GM23338 (cell line): ENCODE results near the gene ZFHX3. TPM values are rescaled to one million over a fixed set of nuclear protein-coding genes. Genes with fewer than 3 reads are reported as not detected.

Experiments
- ATAC-seq: fragments of 200-7000 bp; cut with Tn5 transposase; 3 replicates; pipeline ENCODE4 v1.9.1; 2020
- DNase-seq: peaks from one replicate; pipeline ENCODE4 v3.0.0-alpha.2; 2015; ENCODE audit warnings: low spot score
- H2AFZ ChIP-seq: fragments of 200-600 bp; sonication (generic); 2 replicates; pipeline ENCODE4 v1.8.0; 2016; ENCODE audit warnings: antibody characterized with exemption, mild to moderate bottlenecking, moderate library complexity
- H3F3A ChIP-seq: fragments of 200-600 bp; sonication (generic); replicated peaks from 2 replicates; pipeline ENCODE4 v1.8.0; 2017; ENCODE audit warnings: antibody characterized with exemption, mixed run types, low read depth
- H3K27ac ChIP-seq: fragments of 200-600 bp; sonication (generic); 2 replicates; pipeline ENCODE4 v1.6.1; 2016; ENCODE audit warnings: low read depth
- H3K27me3 ChIP-seq: fragments of 200-600 bp; sonication (generic); 2 replicates; pipeline ENCODE4 v1.8.0; 2016; ENCODE audit warnings: mild to moderate bottlenecking, mixed run types, moderate library complexity; ENCODE audit not compliant: insufficient read depth
- H3K36me3 ChIP-seq: fragments of 200-600 bp; sonication (generic); 2 replicates; pipeline ENCODE4 v1.8.0; 2016; ENCODE audit warnings: mild to moderate bottlenecking; ENCODE audit not compliant: insufficient read depth
- H3K4me1 ChIP-seq: fragments of 200-600 bp; sonication (generic); 2 replicates; pipeline ENCODE4 v1.8.0; 2016; ENCODE audit warnings: mild to moderate bottlenecking, moderate library complexity; ENCODE audit not compliant: insufficient read depth
- H3K4me2 ChIP-seq: fragments of 200-600 bp; sonication (generic); 2 replicates; pipeline ENCODE4 v1.7.1; 2017; ENCODE audit warnings: mixed run types
- H3K4me3 ChIP-seq: fragments of 200-600 bp; sonication (generic); 2 replicates; pipeline ENCODE4 v1.6.1; 2016; ENCODE audit warnings: mixed run types
- H3K79me2 ChIP-seq: fragments of 200-600 bp; sonication (generic); replicated peaks from 2 replicates; pipeline ENCODE4 v1.8.0; 2017; ENCODE audit warnings: mild to moderate bottlenecking; ENCODE audit not compliant: insufficient read depth
- H3K9me2 ChIP-seq: fragments of 200-600 bp; sonication (generic); 2 replicates; pipeline ENCODE4 v1.8.0; 2017; ENCODE audit not compliant: insufficient read depth
- H4K20me1 ChIP-seq: fragments of 200-600 bp; sonication (generic); replicated peaks from 2 replicates; pipeline ENCODE4 v1.8.0; 2017; ENCODE audit warnings: mild to moderate bottlenecking; ENCODE audit not compliant: insufficient read depth
- H3K27ac Mint-ChIP-seq: 2 replicates; pipeline ENCODE4 v1.8.0; 2020; ENCODE audit warnings: inconsistent platforms, mild to moderate bottlenecking, moderate library complexity, mixed read lengths
- H3K27me3 Mint-ChIP-seq: 3 replicates; pipeline ENCODE4 v1.8.0; 2022; ENCODE audit warnings: low read depth, mild to moderate bottlenecking, moderate library complexity, mixed read lengths, inconsistent platforms; ENCODE audit not compliant: insufficient read depth, poor library complexity
- H3K36me3 Mint-ChIP-seq: 3 replicates; pipeline ENCODE4 v1.8.0; 2021; ENCODE audit warnings: low read depth, mild to moderate bottlenecking, inconsistent platforms, moderate library complexity, mixed read lengths
- H3K4me1 Mint-ChIP-seq: 3 replicates; pipeline ENCODE4 v1.8.0; 2020; ENCODE audit warnings: mild to moderate bottlenecking, inconsistent platforms, mixed read lengths
- H3K4me3 Mint-ChIP-seq: 3 replicates; pipeline ENCODE4 v1.8.0; 2021; ENCODE audit warnings: moderate library complexity, mild to moderate bottlenecking, inconsistent platforms, mixed read lengths
- H3K9me3 Mint-ChIP-seq: 3 replicates; pipeline ENCODE4 v1.8.0; 2020; ENCODE audit warnings: moderate library complexity, mild to moderate bottlenecking, inconsistent platforms, mixed read lengths
- CREB1 ChIP-seq: fragments of 250-450 bp; sonication (Bioruptor Pico); IDR thresholded peaks from 2 replicates; pipeline ENCODE4 v1.5.0; 2020; ENCODE audit warnings: low read depth, mild to moderate bottlenecking, moderate library complexity
- CTCF ChIP-seq, 2 experiments: fragments of 200-600 bp in 1 of 2; sonication (generic) in 1 of 2; conservative IDR thresholded peaks; 2 replicates each; pipeline versions ENCODE4 v1.5.1 to v1.6.1; 2016 to 2017; ENCODE audit warnings: antibody characterized with exemption in 2 of 2, low read depth in 2 of 2, mild to moderate bottlenecking in 2 of 2, moderate library complexity in 1 of 2
- EZH2 ChIP-seq: fragments of 200-600 bp; sonication (generic); IDR thresholded peaks from one replicate; pipeline ENCODE4 v1.8.0; 2017; ENCODE audit warnings: antibody characterized with exemption, mild to moderate bottlenecking, low read depth; ENCODE audit not compliant: unreplicated experiment
- EZH2phosphoT487 ChIP-seq: fragments of 200-600 bp; sonication (generic); IDR thresholded peaks from one replicate; pipeline ENCODE4 v1.8.1; 2018; ENCODE audit warnings: antibody characterized with exemption; ENCODE audit not compliant: unreplicated experiment
- JUNB ChIP-seq: IDR thresholded peaks from one replicate; pipeline ENCODE4 v1.6.1; 2016; ENCODE audit warnings: antibody characterized with exemption; ENCODE audit not compliant: unreplicated experiment
- NANOG ChIP-seq: IDR thresholded peaks from 2 replicates; pipeline ENCODE4 v1.6.1; 2016; ENCODE audit warnings: antibody characterized with exemption, borderline replicate concordance
- POLR2AphosphoS5 ChIP-seq: IDR thresholded peaks from 2 replicates; pipeline ENCODE4 v1.6.1; 2016; ENCODE audit warnings: antibody characterized with exemption, low read depth
- STAT1 ChIP-seq: IDR thresholded peaks from one replicate; pipeline ENCODE4 v1.6.1; 2016; ENCODE audit warnings: antibody characterized with exemption; ENCODE audit not compliant: unreplicated experiment
- ZNF114 ChIP-seq: fragments of 250-450 bp; sonication (Bioruptor Pico); IDR thresholded peaks from 2 replicates; pipeline ENCODE4 v1.5.0; 2020; ENCODE audit warnings: mild to moderate bottlenecking, moderate library complexity
- ZNF331 ChIP-seq: fragments of 250-450 bp; sonication (Bioruptor Pico); IDR thresholded peaks from 2 replicates; pipeline ENCODE4 v1.5.0; 2020; ENCODE audit warnings: low read depth, mild to moderate bottlenecking, moderate library complexity
- polyA plus RNA-seq: library from polyadenylated mRNA; unstranded; fragments of >200 nt; fragmentation: Nextera tagmentation; extraction: Ambion mirVana; gene quantifications from 2 replicates; pipeline ENCODE4 v1.2.1, GENCODE V29; 2016
- total RNA-seq: library from RNA; depleted of rRNA; stranded (reverse); fragments of >200 nt; shearing (Covaris generic); gene quantifications from 2 replicates; pipeline ENCODE4 v1.2.3, GENCODE V29; 2014
- TF ChIP-seq, protein P1 (sequence below): IDR thresholded peaks from one replicate; pipeline ENCODE4 v1.6.1; 2018; ENCODE audit warnings: antibody characterized with exemption; ENCODE audit not compliant: unreplicated experiment
- TF ChIP-seq, protein P2 (sequence below): fragments of 250-450 bp; sonication (Bioruptor Pico); IDR thresholded peaks from 2 replicates; pipeline ENCODE4 v1.5.0; 2020; ENCODE audit warnings: mild to moderate bottlenecking, moderate library complexity
- TF ChIP-seq, protein P3 (sequence below): IDR thresholded peaks from 2 replicates; pipeline ENCODE4 v1.6.1; 2016; ENCODE audit warnings: antibody characterized with exemption

Gene ZFHX3
- total and polyA plus RNA-seq, 2 experiments from 2014 or later: 1.0 to 1.5 TPM

- Mint-ChIP-seq H3K4me3 (no peak overlapping the region), H3K36me3 (no peaks in the 10 kb centered on the region), H3K4me1 (peaks cover 11% of the 10 kb centered on the region), H3K27ac (no peak overlapping the region), H3K27me3 (peaks cover 13% of the 10 kb centered on the region), H3K9me3 (no peaks in the 10 kb centered on the region)
- H3F3A ChIP-seq: 0 out of 2 replicates have a peak, but pooled peaks cover 2% of the 10 kb centered on the region
- DNase-seq (no peak), ATAC-seq (no peak)
- peaks cover 13% of the 10 kb centered on the region for H3K27me3 ChIP-seq
- peaks cover 3% of the 10 kb centered on the region for H3K4me1 ChIP-seq
- H2AFZ ChIP-seq: no peak overlapping the region
- no peaks in the 10 kb centered on the region for H4K20me1 ChIP-seq
- H3K9me2 ChIP-seq: no peaks in the 10 kb centered on the region; the same call in 1 of the 2 replicates
- H3K4me2 ChIP-seq: no peak overlapping the region
- H3K36me3 ChIP-seq: no peaks in the 10 kb centered on the region
- no peaks in the 10 kb centered on the region for H3K79me2 ChIP-seq
- TF ChIP-seq STAT1 (no peak), ZNF114 (CRISPR knock-in tag) (no peak), CTCF (conservative IDR thresholded peaks at IDR 0.05; ENCODE audit: low read depth in 2 of 2) (no peak), EZH2 (no peak), JUNB (no peak), CREB1 (no peak), POLR2AphosphoS5 (no peak), ZNF331 (CRISPR knock-in tag) (no peak), NANOG (no peak), EZH2phosphoT487 (no peak)
- TF ChIP-seq, protein P1, sequence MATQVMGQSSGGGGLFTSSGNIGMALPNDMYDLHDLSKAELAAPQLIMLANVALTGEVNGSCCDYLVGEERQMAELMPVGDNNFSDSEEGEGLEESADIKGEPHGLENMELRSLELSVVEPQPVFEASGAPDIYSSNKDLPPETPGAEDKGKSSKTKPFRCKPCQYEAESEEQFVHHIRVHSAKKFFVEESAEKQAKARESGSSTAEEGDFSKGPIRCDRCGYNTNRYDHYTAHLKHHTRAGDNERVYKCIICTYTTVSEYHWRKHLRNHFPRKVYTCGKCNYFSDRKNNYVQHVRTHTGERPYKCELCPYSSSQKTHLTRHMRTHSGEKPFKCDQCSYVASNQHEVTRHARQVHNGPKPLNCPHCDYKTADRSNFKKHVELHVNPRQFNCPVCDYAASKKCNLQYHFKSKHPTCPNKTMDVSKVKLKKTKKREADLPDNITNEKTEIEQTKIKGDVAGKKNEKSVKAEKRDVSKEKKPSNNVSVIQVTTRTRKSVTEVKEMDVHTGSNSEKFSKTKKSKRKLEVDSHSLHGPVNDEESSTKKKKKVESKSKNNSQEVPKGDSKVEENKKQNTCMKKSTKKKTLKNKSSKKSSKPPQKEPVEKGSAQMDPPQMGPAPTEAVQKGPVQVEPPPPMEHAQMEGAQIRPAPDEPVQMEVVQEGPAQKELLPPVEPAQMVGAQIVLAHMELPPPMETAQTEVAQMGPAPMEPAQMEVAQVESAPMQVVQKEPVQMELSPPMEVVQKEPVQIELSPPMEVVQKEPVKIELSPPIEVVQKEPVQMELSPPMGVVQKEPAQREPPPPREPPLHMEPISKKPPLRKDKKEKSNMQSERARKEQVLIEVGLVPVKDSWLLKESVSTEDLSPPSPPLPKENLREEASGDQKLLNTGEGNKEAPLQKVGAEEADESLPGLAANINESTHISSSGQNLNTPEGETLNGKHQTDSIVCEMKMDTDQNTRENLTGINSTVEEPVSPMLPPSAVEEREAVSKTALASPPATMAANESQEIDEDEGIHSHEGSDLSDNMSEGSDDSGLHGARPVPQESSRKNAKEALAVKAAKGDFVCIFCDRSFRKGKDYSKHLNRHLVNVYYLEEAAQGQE: no peak
- TF ChIP-seq, protein P2, sequence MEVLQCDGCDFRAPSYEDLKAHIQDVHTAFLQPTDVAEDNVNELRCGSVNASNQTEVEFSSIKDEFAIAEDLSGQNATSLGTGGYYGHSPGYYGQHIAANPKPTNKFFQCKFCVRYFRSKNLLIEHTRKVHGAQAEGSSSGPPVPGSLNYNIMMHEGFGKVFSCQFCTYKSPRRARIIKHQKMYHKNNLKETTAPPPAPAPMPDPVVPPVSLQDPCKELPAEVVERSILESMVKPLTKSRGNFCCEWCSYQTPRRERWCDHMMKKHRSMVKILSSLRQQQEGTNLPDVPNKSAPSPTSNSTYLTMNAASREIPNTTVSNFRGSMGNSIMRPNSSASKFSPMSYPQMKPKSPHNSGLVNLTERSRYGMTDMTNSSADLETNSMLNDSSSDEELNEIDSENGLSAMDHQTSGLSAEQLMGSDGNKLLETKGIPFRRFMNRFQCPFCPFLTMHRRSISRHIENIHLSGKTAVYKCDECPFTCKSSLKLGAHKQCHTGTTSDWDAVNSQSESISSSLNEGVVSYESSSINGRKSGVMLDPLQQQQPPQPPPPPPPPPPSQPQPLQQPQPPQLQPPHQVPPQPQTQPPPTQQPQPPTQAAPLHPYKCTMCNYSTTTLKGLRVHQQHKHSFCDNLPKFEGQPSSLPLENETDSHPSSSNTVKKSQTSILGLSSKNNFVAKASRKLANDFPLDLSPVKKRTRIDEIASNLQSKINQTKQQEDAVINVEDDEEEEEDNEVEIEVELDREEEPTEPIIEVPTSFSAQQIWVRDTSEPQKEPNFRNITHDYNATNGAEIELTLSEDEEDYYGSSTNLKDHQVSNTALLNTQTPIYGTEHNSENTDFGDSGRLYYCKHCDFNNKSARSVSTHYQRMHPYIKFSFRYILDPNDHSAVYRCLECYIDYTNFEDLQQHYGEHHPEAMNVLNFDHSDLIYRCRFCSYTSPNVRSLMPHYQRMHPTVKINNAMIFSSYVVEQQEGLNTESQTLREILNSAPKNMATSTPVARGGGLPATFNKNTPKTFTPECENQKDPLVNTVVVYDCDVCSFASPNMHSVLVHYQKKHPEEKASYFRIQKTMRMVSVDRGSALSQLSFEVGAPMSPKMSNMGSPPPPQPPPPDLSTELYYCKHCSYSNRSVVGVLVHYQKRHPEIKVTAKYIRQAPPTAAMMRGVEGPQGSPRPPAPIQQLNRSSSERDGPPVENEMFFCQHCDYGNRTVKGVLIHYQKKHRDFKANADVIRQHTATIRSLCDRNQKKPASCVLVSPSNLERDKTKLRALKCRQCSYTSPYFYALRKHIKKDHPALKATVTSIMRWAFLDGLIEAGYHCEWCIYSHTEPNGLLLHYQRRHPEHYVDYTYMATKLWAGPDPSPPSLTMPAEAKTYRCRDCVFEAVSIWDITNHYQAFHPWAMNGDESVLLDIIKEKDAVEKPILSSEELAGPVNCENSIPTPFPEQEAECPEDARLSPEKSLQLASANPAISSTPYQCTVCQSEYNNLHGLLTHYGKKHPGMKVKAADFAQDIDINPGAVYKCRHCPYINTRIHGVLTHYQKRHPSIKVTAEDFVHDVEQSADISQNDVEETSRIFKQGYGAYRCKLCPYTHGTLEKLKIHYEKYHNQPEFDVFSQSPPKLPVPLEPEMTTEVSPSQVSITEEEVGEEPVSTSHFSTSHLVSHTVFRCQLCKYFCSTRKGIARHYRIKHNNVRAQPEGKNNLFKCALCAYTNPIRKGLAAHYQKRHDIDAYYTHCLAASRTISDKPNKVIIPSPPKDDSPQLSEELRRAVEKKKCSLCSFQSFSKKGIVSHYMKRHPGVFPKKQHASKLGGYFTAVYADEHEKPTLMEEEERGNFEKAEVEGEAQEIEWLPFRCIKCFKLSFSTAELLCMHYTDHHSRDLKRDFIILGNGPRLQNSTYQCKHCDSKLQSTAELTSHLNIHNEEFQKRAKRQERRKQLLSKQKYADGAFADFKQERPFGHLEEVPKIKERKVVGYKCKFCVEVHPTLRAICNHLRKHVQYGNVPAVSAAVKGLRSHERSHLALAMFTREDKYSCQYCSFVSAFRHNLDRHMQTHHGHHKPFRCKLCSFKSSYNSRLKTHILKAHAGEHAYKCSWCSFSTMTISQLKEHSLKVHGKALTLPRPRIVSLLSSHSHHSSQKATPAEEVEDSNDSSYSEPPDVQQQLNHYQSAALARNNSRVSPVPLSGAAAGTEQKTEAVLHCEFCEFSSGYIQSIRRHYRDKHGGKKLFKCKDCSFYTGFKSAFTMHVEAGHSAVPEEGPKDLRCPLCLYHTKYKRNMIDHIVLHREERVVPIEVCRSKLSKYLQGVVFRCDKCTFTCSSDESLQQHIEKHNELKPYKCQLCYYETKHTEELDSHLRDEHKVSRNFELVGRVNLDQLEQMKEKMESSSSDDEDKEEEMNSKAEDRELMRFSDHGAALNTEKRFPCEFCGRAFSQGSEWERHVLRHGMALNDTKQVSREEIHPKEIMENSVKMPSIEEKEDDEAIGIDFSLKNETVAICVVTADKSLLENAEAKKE (CRISPR knock-in tag): no peak
- TF ChIP-seq, protein P3, sequence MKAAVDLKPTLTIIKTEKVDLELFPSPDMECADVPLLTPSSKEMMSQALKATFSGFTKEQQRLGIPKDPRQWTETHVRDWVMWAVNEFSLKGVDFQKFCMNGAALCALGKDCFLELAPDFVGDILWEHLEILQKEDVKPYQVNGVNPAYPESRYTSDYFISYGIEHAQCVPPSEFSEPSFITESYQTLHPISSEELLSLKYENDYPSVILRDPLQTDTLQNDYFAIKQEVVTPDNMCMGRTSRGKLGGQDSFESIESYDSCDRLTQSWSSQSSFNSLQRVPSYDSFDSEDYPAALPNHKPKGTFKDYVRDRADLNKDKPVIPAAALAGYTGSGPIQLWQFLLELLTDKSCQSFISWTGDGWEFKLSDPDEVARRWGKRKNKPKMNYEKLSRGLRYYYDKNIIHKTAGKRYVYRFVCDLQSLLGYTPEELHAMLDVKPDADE: no peak
- H3K27ac ChIP-seq: no peak overlapping the region
- H3K4me3 ChIP-seq: no peak overlapping the region
Observed at GRCh38 chr16:72791786-72792185, 256.1 kb downstream of the ZFHX3 start.
